HG03103 (cell line): ENCODE data around the gene ACTN4.

Experiments
- ATAC-seq: cut with Tn5 transposase; IDR thresholded peaks from one replicate; pipeline ENCODE4 v1.9.1; 2021; ENCODE audit warnings: low read depth; ENCODE audit not compliant: unreplicated experiment

The ACTN4 gene

GRCh38 chr19:38676878-38677646 lies 29.6 kb downstream of the ACTN4 start:
- ATAC-seq: no peak

- ATAC-seq: no peak
These were observed 30.9 kb downstream of the ACTN4 start for GRCh38 chr19:38678217-38678890.

GRCh38 chr19:38678891-38679494 lies 31.5 kb downstream of the ACTN4 start:
- ATAC-seq: no peak

- no peak for ATAC-seq
These were observed 32.4 kb downstream of the ACTN4 start for GRCh38 chr19:38679839-38680238.

GRCh38 chr19:38682195-38682867 lies 34.9 kb downstream of the ACTN4 start:
- ATAC-seq: no peak

GRCh38 chr19:38682872-38683392 lies 35.5 kb downstream of the ACTN4 start:
- no peak for ATAC-seq

- no peak for ATAC-seq
These were observed 36.1 kb downstream of the ACTN4 start for GRCh38 chr19:38683393-38684077.

- no peak for ATAC-seq
These were observed 36.8 kb downstream of the ACTN4 start for GRCh38 chr19:38684078-38684861.

GRCh38 chr19:38684862-38685665 lies 37.6 kb downstream of the ACTN4 start:
- ATAC-seq: no peak

GRCh38 chr19:38685666-38686529 lies 38.4 kb downstream of the ACTN4 start:
- no peak for ATAC-seq

- no peak for ATAC-seq
These were observed 39.1 kb downstream of the ACTN4 start for GRCh38 chr19:38686530-38686888.

- ATAC-seq: no peak
These were observed 40.5 kb downstream of the ACTN4 start for GRCh38 chr19:38687837-38688378.

- no peak for ATAC-seq
These were observed 42.7 kb downstream of the ACTN4 start for GRCh38 chr19:38690146-38690545.

- no peak for ATAC-seq
These were observed 43.4 kb downstream of the ACTN4 start for GRCh38 chr19:38690832-38691231.

GRCh38 chr19:38691938-38692457 lies 44.5 kb downstream of the ACTN4 start:
- no peak for ATAC-seq

- ATAC-seq: no peak
These were observed 45.3 kb downstream of the ACTN4 start for GRCh38 chr19:38692458-38693379.
